WTC11 (cell line): Measurements from ENCODE around the gene ADCY3. TPM values are rescaled to one million over a fixed set of nuclear protein-coding genes. Genes with fewer than 3 reads are reported as not detected.

Experiments
- ATAC-seq: fragments of 200-7000 bp; cut with Tn5 transposase; 2 replicates; pipeline ENCODE4 v1.10.0; 2021; ENCODE audit warnings: mild to moderate bottlenecking, moderate library complexity
- CTCF ChIA-PET: fragments of 300-600 bp; sonication (Branson Sonifier 250); formaldehyde crosslinking; loops from one replicate; lab custom pipeline; 2021; ENCODE audit warnings: antibody characterized with exemption; lab: Charles Lee
- POLR2A ChIA-PET: fragments of 350-600 bp; sonication (Branson Sonifier 250); formaldehyde crosslinking; loops from one replicate; lab custom pipeline; 2021; ENCODE audit warnings: antibody characterized with exemption; lab: Charles Lee
- DNase-seq: peaks from one replicate; pipeline ENCODE4 v3.0.0; 2021; ENCODE audit warnings: low spot score
- H3K27ac Mint-ChIP-seq: 2 replicates; pipeline ENCODE4 v1.8.0; 2021; ENCODE audit warnings: mixed read lengths
- H3K27me3 Mint-ChIP-seq: 2 replicates; pipeline ENCODE4 v1.8.0; 2021; ENCODE audit warnings: low read depth, mild to moderate bottlenecking, moderate library complexity, mixed read lengths
- H3K36me3 Mint-ChIP-seq: 2 replicates; pipeline ENCODE4 v1.8.0; 2021; ENCODE audit warnings: mixed read lengths
- H3K4me1 Mint-ChIP-seq: 2 replicates; pipeline ENCODE4 v1.8.0; 2022; ENCODE audit warnings: mixed read lengths
- H3K4me3 Mint-ChIP-seq: 2 replicates; pipeline ENCODE4 v1.8.0; 2021; ENCODE audit warnings: mild to moderate bottlenecking, moderate library complexity, mixed read lengths
- H3K9me3 Mint-ChIP-seq: 2 replicates; pipeline ENCODE4 v1.8.0; 2021; ENCODE audit warnings: mixed read lengths
- CREB1 ChIP-seq: sonication (generic); formaldehyde crosslinking; IDR thresholded peaks from 2 replicates; pipeline ENCODE4 v1.8.0; 2023; ENCODE audit warnings: mild to moderate bottlenecking, missing genetic modification reagents
- EMX1 ChIP-seq: fragments of 250-450 bp; sonication (Bioruptor Pico); IDR thresholded peaks from 2 replicates; pipeline ENCODE4 v1.8.0; 2021; ENCODE audit warnings: mild to moderate bottlenecking
- GABPB1 ChIP-seq: sonication (generic); formaldehyde crosslinking; IDR thresholded peaks from 2 replicates; pipeline ENCODE4 v1.8.1; 2023; ENCODE audit warnings: mild to moderate bottlenecking, missing genetic modification reagents
- GTF2I ChIP-seq: fragments of 250-450 bp; sonication (Bioruptor Pico); conservative IDR thresholded peaks from 2 replicates; pipeline ENCODE4 v1.4.0; 2021; ENCODE audit warnings: mild to moderate bottlenecking
- JAZF1 ChIP-seq: fragments of 250-450 bp; sonication (Bioruptor Pico); IDR thresholded peaks from 2 replicates; pipeline ENCODE4 v1.9.0; 2021; ENCODE audit warnings: moderate library complexity, mild to moderate bottlenecking, inconsistent platforms
- JUN ChIP-seq: sonication (generic); formaldehyde crosslinking; IDR thresholded peaks from 2 replicates; pipeline ENCODE4 v1.8.0; 2023; ENCODE audit warnings: mild to moderate bottlenecking, missing genetic modification reagents
- MYBL2 ChIP-seq: sonication (generic); formaldehyde crosslinking; IDR thresholded peaks from 2 replicates; pipeline ENCODE4 v1.8.1; 2023; ENCODE audit warnings: mild to moderate bottlenecking, moderate library complexity, missing genetic modification reagents
- NR1H2 ChIP-seq: sonication (generic); formaldehyde crosslinking; IDR thresholded peaks from 2 replicates; pipeline ENCODE4 v1.9.0; 2021; ENCODE audit warnings: mild to moderate bottlenecking, moderate library complexity, missing genetic modification reagents
- OVOL2 ChIP-seq: fragments of 250-450 bp; sonication (Bioruptor Pico); IDR thresholded peaks from 2 replicates; pipeline ENCODE4 v1.9.0; 2021; ENCODE audit warnings: mild to moderate bottlenecking, borderline replicate concordance
- ZNF671 ChIP-seq: fragments of 250-450 bp; sonication (Bioruptor Pico); IDR thresholded peaks from 2 replicates; pipeline ENCODE4 v1.8.0; 2021; ENCODE audit warnings: mild to moderate bottlenecking
- total RNA-seq: library from RNA; stranded (reverse); gene quantifications from 3 replicates; pipeline ENCODE4 v1.2.3, GENCODE V29; 2021
- TF ChIP-seq, protein P1 (sequence below): sonication (generic); formaldehyde crosslinking; IDR thresholded peaks from 2 replicates; pipeline ENCODE4 v1.8.1; 2022; ENCODE audit warnings: mild to moderate bottlenecking, moderate library complexity, missing genetic modification reagents
- TF ChIP-seq, protein P2 (sequence below): fragments of 250-450 bp; sonication (Bioruptor Pico); IDR thresholded peaks from 2 replicates; pipeline ENCODE4 v1.9.0; 2021; ENCODE audit warnings: moderate library complexity, mild to moderate bottlenecking, inconsistent platforms, borderline replicate concordance
- TF ChIP-seq, protein P3 (sequence below): sonication (generic); formaldehyde crosslinking; IDR thresholded peaks from 2 replicates; pipeline ENCODE4 v1.8.1; 2023; ENCODE audit warnings: mild to moderate bottlenecking, moderate library complexity, missing genetic modification reagents
- TF ChIP-seq, protein P4 (sequence below): sonication (generic); formaldehyde crosslinking; IDR thresholded peaks from 2 replicates; pipeline ENCODE4 v1.8.0; 2023; ENCODE audit warnings: missing genetic modification reagents, mild to moderate bottlenecking, borderline replicate concordance
- TF ChIP-seq, protein P5 (sequence below): sonication (generic); formaldehyde crosslinking; IDR thresholded peaks from 2 replicates; pipeline ENCODE4 v1.8.1; 2022; ENCODE audit warnings: low read depth, mild to moderate bottlenecking, moderate library complexity, missing genetic modification reagents, borderline replicate concordance
- TF ChIP-seq, protein P6 (sequence below): sonication (generic); formaldehyde crosslinking; IDR thresholded peaks from 2 replicates; pipeline ENCODE4 v1.8.1; 2023; ENCODE audit warnings: mild to moderate bottlenecking, missing genetic modification reagents, moderate library complexity
- TF ChIP-seq, protein P7 (sequence below): fragments of 250-450 bp; sonication (Bioruptor Pico); conservative IDR thresholded peaks from 2 replicates; pipeline ENCODE4 v1.9.0; 2021; ENCODE audit warnings: mild to moderate bottlenecking

Gene ADCY3
- total RNA-seq, 1 experiment from 2014 or later = 37.1 TPM

DNA sequence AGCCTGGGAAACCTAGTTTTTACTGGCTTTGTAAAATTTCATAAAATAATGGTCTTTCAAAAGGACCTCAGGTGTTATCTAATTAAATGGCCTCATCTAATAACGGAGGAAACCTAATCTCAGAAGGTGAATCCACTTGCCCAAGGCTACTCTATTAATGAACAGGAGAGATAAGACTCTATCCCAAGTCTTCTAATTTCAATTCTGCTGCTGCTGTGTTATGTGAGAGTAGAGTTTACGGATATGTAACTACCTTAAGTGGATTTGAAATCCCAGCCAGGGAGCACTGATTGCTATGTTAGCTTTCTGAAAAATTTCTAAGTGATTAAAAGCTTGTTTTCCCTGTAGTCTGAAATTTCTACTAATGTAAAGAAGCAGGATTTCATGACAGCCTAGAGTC is 17.2 kb upstream of the ADCY3 start:
- no peaks in the 10 kb centered on the region for H3K36me3 Mint-ChIP-seq
- ChIA-PET POLR2A (no interaction called here), CTCF (interaction anchor here (0.6 to 1.7 kb wide), 2 partner anchors 192 to 492 kb away, joined by 3 to 4 read pairs; no protein-coding TSS in a partner anchor)
- ATAC-seq (no peak), DNase-seq (no peak)
- TF ChIP-seq OVOL2 (CRISPR knock-in tag) = no peak
- TF ChIP-seq GTF2I (CRISPR knock-in tag) = no peak
- no peak for TF ChIP-seq CREB1 (CRISPR knock-in tag)
- TF ChIP-seq, protein P1, sequence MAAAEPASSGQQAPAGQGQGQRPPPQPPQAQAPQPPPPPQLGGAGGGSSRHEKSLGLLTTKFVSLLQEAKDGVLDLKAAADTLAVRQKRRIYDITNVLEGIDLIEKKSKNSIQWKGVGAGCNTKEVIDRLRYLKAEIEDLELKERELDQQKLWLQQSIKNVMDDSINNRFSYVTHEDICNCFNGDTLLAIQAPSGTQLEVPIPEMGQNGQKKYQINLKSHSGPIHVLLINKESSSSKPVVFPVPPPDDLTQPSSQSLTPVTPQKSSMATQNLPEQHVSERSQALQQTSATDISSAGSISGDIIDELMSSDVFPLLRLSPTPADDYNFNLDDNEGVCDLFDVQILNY (CRISPR knock-in tag) = no peak
- no peak for TF ChIP-seq GABPB1 (CRISPR knock-in tag)
- TF ChIP-seq, protein P2, sequence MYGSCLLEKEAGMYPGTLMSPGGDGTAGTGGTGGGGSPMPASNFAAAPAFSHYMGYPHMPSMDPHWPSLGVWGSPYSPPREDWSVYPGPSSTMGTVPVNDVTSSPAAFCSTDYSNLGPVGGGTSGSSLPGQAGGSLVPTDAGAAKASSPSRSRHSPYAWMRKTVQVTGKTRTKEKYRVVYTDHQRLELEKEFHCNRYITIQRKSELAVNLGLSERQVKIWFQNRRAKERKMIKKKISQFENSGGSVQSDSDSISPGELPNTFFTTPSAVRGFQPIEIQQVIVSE (CRISPR knock-in tag) = no peak
- TF ChIP-seq, protein P3, sequence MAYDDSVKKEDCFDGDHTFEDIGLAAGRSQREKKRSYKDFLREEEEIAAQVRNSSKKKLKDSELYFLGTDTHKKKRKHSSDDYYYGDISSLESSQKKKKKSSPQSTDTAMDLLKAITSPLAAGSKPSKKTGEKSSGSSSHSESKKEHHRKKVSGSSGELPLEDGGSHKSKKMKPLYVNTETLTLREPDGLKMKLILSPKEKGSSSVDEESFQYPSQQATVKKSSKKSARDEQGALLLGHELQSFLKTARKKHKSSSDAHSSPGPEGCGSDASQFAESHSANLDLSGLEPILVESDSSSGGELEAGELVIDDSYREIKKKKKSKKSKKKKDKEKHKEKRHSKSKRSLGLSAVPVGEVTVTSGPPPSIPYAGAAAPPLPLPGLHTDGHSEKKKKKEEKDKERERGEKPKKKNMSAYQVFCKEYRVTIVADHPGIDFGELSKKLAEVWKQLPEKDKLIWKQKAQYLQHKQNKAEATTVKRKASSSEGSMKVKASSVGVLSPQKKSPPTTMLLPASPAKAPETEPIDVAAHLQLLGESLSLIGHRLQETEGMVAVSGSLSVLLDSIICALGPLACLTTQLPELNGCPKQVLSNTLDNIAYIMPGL (CRISPR knock-in tag) = no peak
- no peak for TF ChIP-seq MYBL2 (CRISPR knock-in tag)
- TF ChIP-seq, protein P4, sequence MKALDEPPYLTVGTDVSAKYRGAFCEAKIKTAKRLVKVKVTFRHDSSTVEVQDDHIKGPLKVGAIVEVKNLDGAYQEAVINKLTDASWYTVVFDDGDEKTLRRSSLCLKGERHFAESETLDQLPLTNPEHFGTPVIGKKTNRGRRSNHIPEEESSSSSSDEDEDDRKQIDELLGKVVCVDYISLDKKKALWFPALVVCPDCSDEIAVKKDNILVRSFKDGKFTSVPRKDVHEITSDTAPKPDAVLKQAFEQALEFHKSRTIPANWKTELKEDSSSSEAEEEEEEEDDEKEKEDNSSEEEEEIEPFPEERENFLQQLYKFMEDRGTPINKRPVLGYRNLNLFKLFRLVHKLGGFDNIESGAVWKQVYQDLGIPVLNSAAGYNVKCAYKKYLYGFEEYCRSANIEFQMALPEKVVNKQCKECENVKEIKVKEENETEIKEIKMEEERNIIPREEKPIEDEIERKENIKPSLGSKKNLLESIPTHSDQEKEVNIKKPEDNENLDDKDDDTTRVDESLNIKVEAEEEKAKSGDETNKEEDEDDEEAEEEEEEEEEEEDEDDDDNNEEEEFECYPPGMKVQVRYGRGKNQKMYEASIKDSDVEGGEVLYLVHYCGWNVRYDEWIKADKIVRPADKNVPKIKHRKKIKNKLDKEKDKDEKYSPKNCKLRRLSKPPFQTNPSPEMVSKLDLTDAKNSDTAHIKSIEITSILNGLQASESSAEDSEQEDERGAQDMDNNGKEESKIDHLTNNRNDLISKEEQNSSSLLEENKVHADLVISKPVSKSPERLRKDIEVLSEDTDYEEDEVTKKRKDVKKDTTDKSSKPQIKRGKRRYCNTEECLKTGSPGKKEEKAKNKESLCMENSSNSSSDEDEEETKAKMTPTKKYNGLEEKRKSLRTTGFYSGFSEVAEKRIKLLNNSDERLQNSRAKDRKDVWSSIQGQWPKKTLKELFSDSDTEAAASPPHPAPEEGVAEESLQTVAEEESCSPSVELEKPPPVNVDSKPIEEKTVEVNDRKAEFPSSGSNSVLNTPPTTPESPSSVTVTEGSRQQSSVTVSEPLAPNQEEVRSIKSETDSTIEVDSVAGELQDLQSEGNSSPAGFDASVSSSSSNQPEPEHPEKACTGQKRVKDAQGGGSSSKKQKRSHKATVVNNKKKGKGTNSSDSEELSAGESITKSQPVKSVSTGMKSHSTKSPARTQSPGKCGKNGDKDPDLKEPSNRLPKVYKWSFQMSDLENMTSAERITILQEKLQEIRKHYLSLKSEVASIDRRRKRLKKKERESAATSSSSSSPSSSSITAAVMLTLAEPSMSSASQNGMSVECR (CRISPR knock-in tag) = no peak
- TF ChIP-seq, protein P5, sequence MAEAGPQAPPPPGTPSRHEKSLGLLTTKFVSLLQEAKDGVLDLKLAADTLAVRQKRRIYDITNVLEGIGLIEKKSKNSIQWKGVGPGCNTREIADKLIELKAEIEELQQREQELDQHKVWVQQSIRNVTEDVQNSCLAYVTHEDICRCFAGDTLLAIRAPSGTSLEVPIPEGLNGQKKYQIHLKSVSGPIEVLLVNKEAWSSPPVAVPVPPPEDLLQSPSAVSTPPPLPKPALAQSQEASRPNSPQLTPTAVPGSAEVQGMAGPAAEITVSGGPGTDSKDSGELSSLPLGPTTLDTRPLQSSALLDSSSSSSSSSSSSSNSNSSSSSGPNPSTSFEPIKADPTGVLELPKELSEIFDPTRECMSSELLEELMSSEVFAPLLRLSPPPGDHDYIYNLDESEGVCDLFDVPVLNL (CRISPR knock-in tag) = no peak
- TF ChIP-seq, protein P6, sequence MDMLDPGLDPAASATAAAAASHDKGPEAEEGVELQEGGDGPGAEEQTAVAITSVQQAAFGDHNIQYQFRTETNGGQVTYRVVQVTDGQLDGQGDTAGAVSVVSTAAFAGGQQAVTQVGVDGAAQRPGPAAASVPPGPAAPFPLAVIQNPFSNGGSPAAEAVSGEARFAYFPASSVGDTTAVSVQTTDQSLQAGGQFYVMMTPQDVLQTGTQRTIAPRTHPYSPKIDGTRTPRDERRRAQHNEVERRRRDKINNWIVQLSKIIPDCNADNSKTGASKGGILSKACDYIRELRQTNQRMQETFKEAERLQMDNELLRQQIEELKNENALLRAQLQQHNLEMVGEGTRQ (CRISPR knock-in tag) = no peak
- TF ChIP-seq, protein P7, sequence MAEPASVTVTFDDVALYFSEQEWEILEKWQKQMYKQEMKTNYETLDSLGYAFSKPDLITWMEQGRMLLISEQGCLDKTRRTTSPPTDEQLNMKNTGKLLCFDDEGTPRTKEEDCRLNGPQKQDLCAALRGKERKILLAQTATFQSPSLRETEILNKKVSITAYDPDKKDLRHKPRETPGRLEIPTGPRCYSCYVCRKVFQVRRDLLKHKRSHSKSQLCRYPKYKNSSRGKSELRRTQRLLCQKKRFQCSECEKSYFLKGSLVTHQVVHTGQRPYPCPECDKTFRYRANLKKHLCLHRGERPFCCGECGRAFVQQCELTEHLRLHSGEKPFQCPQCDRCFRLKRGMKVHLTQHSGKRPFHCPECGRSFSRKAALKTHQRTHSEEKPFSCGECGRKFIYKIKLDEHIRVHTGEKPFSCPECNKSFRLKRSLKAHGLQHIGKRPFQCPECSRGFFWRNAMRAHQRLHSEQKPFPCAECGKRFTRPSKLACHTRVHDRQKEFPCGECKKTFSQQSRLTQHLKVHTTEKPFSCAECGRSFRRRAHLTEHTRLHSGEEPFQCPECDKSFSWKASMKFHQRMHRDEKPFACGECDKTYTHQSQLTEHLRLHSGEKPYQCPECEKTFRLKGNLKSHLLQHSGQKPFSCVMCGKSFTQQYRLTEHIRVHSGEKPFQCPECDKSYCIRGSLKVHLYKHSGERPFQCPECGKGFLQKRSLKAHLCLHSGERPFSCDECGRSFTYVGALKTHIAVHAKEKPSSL (CRISPR knock-in tag) = no peak
- TF ChIP-seq JUN (CRISPR knock-in tag) = no peak
- TF ChIP-seq JAZF1 = no peak
- TF ChIP-seq EMX1 (CRISPR knock-in tag) = no peak
- TF ChIP-seq NR1H2 = no peak
- no peak for TF ChIP-seq ZNF671
- H3K4me3 Mint-ChIP-seq = no peak overlapping the region
- no peaks in the 10 kb centered on the region for H3K4me1 Mint-ChIP-seq
- H3K9me3 Mint-ChIP-seq = no peaks in the 10 kb centered on the region
- no peaks in the 10 kb centered on the region for H3K27me3 Mint-ChIP-seq
- H3K27ac Mint-ChIP-seq = no peak overlapping the region
